ENCODE data around the gene SLC26A4. TPM values are rescaled to one million over a fixed set of nuclear protein-coding genes. Genes with fewer than 3 reads are reported as not detected.

Gene SLC26A4
- total RNA-seq, 1 experiment from 2014 or later, result 0.66 TPM

- TF ChIP-seq CBX3 (IDR thresholded peaks at IDR 0.05; ENCODE audit: low read depth), result no peak
- TF ChIP-seq ELF1 (IDR thresholded peaks at IDR 0.05; ENCODE audit: borderline replicate concordance, low read depth), result no peak
- TF ChIP-seq ZNF274 (IDR thresholded peaks at IDR 0.05; ENCODE audit: low read depth, low read length), result no peak
- TF ChIP-seq RAD21 (IDR thresholded peaks at IDR 0.05; ENCODE audit: low read depth), result no peak
Observed at GRCh38 chr7:107615910-107616680, 44.5 kb upstream of the SLC26A4 start (continued).

GRCh38 chr7:107622429-107622828 is 38.2 kb upstream of the SLC26A4 start:
- no peak overlapping the region for H2AFZ ChIP-seq (ENCODE audit: low read depth, low read length, poor library complexity, severe bottlenecking)
- POLR2A ChIA-PET, result no interaction called here
- no peak for ATAC-seq
- H3K27me3 ChIP-seq (ENCODE audit: insufficient read depth, low read length), result no peaks in the 10 kb centered on the region
- no peak overlapping the region for H3K4me2 ChIP-seq (ENCODE audit: low read length)
- RAD21 ChIA-PET (ENCODE audit: low non-redundant PET in 1 of 2, low total read pairs in 2 of 2, uncharacterized antibody in 2 of 2, unreplicated experiment in 2 of 2), result no interaction called here
- no peak overlapping the region for H3K4me3 ChIP-seq (replicated peaks in 1 of 2; ENCODE audit: low read depth in 1 of 2, low read length in 2 of 2)
- H3K9me2 ChIP-seq (ENCODE audit: insufficient read depth), result no peaks in the 10 kb centered on the region
- H3K9ac ChIP-seq (ENCODE audit: low read length), result no peak overlapping the region
- H3K27ac ChIP-seq (ENCODE audit: low read depth, low read length), result no peak overlapping the region
- TF ChIP-seq POLR2AphosphoS5 (IDR thresholded peaks at IDR 0.05; ENCODE audit: low read depth, low read length), result no peak
- no peaks in the 10 kb centered on the region for H4K20me1 ChIP-seq (ENCODE audit: insufficient read depth)
- no peaks in the 10 kb centered on the region for H3K9me3 ChIP-seq (ENCODE audit: control insufficient read depth in 1 of 2, insufficient read depth in 1 of 2, low read depth in 1 of 2, low read length in 2 of 2)
- no peaks in the 10 kb centered on the region for H3K4me1 ChIP-seq (ENCODE audit: control insufficient read depth in 1 of 2, insufficient read depth in 2 of 2, low read length in 2 of 2)
- no peaks in the 10 kb centered on the region for H3K36me3 ChIP-seq (ENCODE audit: control insufficient read depth in 1 of 2, insufficient read depth in 2 of 2, low read length in 2 of 2)
- H3K79me2 ChIP-seq (ENCODE audit: insufficient read depth, low read length), result no peaks in the 10 kb centered on the region
- CTCF ChIA-PET, result no interaction called here
- no TSS peak for BruUV-seq (replicated peaks)
- DNase-seq (ENCODE audit: low read depth, low spot score), result no peak
- intact Hi-C loops (cut with micrococcal nuclease), result no loop called here

GRCh38 chr7:107622894-107623293 is 37.7 kb upstream of the SLC26A4 start:
- ChIA-PET POLR2A (no interaction called here), RAD21 (ENCODE audit: low non-redundant PET in 1 of 2, low total read pairs in 2 of 2, uncharacterized antibody in 2 of 2, unreplicated experiment in 2 of 2) (no interaction called here)
- ATAC-seq, result no peak
- TF ChIP-seq CBX3 (IDR thresholded peaks at IDR 0.05; ENCODE audit: low read depth), result no peak
- no peak for TF ChIP-seq ZNF274 (IDR thresholded peaks at IDR 0.05; ENCODE audit: low read depth, low read length)
- no peak for TF ChIP-seq ELF1 (IDR thresholded peaks at IDR 0.05; ENCODE audit: borderline replicate concordance, low read depth)
- no peak for TF ChIP-seq SIN3A (IDR thresholded peaks at IDR 0.05; ENCODE audit: low read depth)
- TF ChIP-seq, protein P1, sequence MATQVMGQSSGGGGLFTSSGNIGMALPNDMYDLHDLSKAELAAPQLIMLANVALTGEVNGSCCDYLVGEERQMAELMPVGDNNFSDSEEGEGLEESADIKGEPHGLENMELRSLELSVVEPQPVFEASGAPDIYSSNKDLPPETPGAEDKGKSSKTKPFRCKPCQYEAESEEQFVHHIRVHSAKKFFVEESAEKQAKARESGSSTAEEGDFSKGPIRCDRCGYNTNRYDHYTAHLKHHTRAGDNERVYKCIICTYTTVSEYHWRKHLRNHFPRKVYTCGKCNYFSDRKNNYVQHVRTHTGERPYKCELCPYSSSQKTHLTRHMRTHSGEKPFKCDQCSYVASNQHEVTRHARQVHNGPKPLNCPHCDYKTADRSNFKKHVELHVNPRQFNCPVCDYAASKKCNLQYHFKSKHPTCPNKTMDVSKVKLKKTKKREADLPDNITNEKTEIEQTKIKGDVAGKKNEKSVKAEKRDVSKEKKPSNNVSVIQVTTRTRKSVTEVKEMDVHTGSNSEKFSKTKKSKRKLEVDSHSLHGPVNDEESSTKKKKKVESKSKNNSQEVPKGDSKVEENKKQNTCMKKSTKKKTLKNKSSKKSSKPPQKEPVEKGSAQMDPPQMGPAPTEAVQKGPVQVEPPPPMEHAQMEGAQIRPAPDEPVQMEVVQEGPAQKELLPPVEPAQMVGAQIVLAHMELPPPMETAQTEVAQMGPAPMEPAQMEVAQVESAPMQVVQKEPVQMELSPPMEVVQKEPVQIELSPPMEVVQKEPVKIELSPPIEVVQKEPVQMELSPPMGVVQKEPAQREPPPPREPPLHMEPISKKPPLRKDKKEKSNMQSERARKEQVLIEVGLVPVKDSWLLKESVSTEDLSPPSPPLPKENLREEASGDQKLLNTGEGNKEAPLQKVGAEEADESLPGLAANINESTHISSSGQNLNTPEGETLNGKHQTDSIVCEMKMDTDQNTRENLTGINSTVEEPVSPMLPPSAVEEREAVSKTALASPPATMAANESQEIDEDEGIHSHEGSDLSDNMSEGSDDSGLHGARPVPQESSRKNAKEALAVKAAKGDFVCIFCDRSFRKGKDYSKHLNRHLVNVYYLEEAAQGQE (IDR thresholded peaks at IDR 0.05; ENCODE audit: low read depth), result no peak
- TF ChIP-seq CEBPB (IDR thresholded peaks at IDR 0.05; ENCODE audit: low read depth), result no peak
- no peak for TF ChIP-seq YY1 (IDR thresholded peaks at IDR 0.05; ENCODE audit: extremely low read depth, insufficient replicate concordance, low read depth, low read length)
- no peak for TF ChIP-seq SP1 (IDR thresholded peaks at IDR 0.05; ENCODE audit: low read depth)
- no peak for TF ChIP-seq ZFX (IDR thresholded peaks at IDR 0.05)
- no peak for TF ChIP-seq TCF7L2 (IDR thresholded peaks at IDR 0.05; ENCODE audit: borderline replicate concordance, extremely low read depth, insufficient read depth, insufficient read length)
- TF ChIP-seq, protein P2, sequence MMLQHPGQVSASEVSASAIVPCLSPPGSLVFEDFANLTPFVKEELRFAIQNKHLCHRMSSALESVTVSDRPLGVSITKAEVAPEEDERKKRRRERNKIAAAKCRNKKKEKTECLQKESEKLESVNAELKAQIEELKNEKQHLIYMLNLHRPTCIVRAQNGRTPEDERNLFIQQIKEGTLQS (IDR thresholded peaks at IDR 0.05), result no peak
- no peak for TF ChIP-seq POLR2A (IDR thresholded peaks at IDR 0.05; ENCODE audit: borderline replicate concordance, extremely low read depth, insufficient read depth, insufficient read length)

More at GRCh38 chr7:107622894-107623293, 37.7 kb upstream of the SLC26A4 start:
- no peak overlapping the region for H2AFZ ChIP-seq (ENCODE audit: low read depth, low read length, poor library complexity, severe bottlenecking)
- H3K9ac ChIP-seq (ENCODE audit: low read length), result no peak overlapping the region
- H4K20me1 ChIP-seq (ENCODE audit: insufficient read depth), result no peaks in the 10 kb centered on the region
- intact Hi-C loops (cut with micrococcal nuclease), result no loop called here
- no TSS peak for BruUV-seq (replicated peaks)
- H3K27ac ChIP-seq (ENCODE audit: low read depth, low read length), result no peak overlapping the region
- H3K4me1 ChIP-seq (ENCODE audit: control insufficient read depth in 1 of 2, insufficient read depth in 2 of 2, low read length in 2 of 2), result no peaks in the 10 kb centered on the region
- DNase-seq (ENCODE audit: low read depth, low spot score), result no peak
- no peaks in the 10 kb centered on the region for H3K79me2 ChIP-seq (ENCODE audit: insufficient read depth, low read length)
- H3K27me3 ChIP-seq (ENCODE audit: insufficient read depth, low read length), result no peaks in the 10 kb centered on the region
- CTCF ChIA-PET, result no interaction called here
- no peak overlapping the region for H3K4me2 ChIP-seq (ENCODE audit: low read length)
- H3K4me3 ChIP-seq (replicated peaks in 1 of 2; ENCODE audit: low read depth in 1 of 2, low read length in 2 of 2), result no peak overlapping the region
- no peaks in the 10 kb centered on the region for H3K9me2 ChIP-seq (ENCODE audit: insufficient read depth)
- H3K9me3 ChIP-seq (ENCODE audit: control insufficient read depth in 1 of 2, insufficient read depth in 1 of 2, low read depth in 1 of 2, low read length in 2 of 2), result no peaks in the 10 kb centered on the region
- no peaks in the 10 kb centered on the region for H3K36me3 ChIP-seq (ENCODE audit: control insufficient read depth in 1 of 2, insufficient read depth in 2 of 2, low read length in 2 of 2)
